Central memory CD8-positive, alpha-beta T cell (primary cell): ENCODE measurements around the gene TAP2.

Experiments used
- ATAC-seq: fragments of 150-1000 bp; cut with Tn5 transposase; replicated peaks from 2 replicates; pipeline ENCODE4 v1.10.0; 2022; ENCODE audit warnings: mild to moderate bottlenecking, moderate FRiP score, moderate number of reproducible peaks; ENCODE audit not compliant: poor library complexity, severe bottlenecking; ENCODE audit errors: extremely low read depth
- DNase-seq, 2 donors: peaks; one replicate each; pipeline ENCODE4 v3.0.0; 2021; ENCODE audit warnings: low spot score in 2 of 2
- H3K27ac Mint-ChIP-seq: one replicate; pipeline ENCODE4 v1.8.0; 2022; ENCODE audit warnings: low read depth, mild to moderate bottlenecking, moderate library complexity, mixed read lengths
- H3K27me3 Mint-ChIP-seq: one replicate; pipeline ENCODE4 v1.8.0; 2022; ENCODE audit warnings: mixed read lengths
- H3K36me3 Mint-ChIP-seq: one replicate; pipeline ENCODE4 v1.8.0; 2022; ENCODE audit warnings: mild to moderate bottlenecking, moderate library complexity, mixed read lengths; ENCODE audit not compliant: insufficient read depth
- H3K4me1 Mint-ChIP-seq: one replicate; pipeline ENCODE4 v1.8.0; 2022; ENCODE audit warnings: mixed read lengths
- H3K4me3 Mint-ChIP-seq: one replicate; pipeline ENCODE4 v1.8.0; 2022; ENCODE audit warnings: mild to moderate bottlenecking, moderate library complexity, mixed read lengths
- H3K9me3 Mint-ChIP-seq: one replicate; pipeline ENCODE4 v1.8.0; 2022; ENCODE audit warnings: mixed read lengths

Gene TAP2

GRCh38 chr6:32840604-32841246 is 2.2 kb upstream of the TAP2 start:
- Mint-ChIP-seq H3K27ac (peak overlapping the region; percentile 100), H3K4me3 (peak overlapping the region; percentile 97), H3K4me1 (peaks cover 72% of the 10 kb centered on the region), H3K36me3 (peaks cover 61% of the 10 kb centered on the region), H3K9me3 (no peaks in the 10 kb centered on the region), H3K27me3 (no peaks in the 10 kb centered on the region)
- ATAC-seq (no peak), DNase-seq (no peak)

- Mint-ChIP-seq H3K36me3 (peaks cover 56% of the 10 kb centered on the region), H3K4me3 (no peak overlapping the region), H3K27ac (peak overlapping the region; percentile 100), H3K27me3 (no peaks in the 10 kb centered on the region), H3K9me3 (no peaks in the 10 kb centered on the region), H3K4me1 (peaks cover 74% of the 10 kb centered on the region)
- DNase-seq = no peak
- no peak for ATAC-seq
These were observed 817 bp upstream of the TAP2 start for GRCh38 chr6:32839356-32839755.

GRCh38 chr6:32837651-32838113 is 857 bp downstream of the TAP2 start:
- Mint-ChIP-seq H3K36me3 (peaks cover 54% of the 10 kb centered on the region), H3K9me3 (no peaks in the 10 kb centered on the region), H3K4me1 (peaks cover 79% of the 10 kb centered on the region), H3K27me3 (no peaks in the 10 kb centered on the region), H3K4me3 (peak overlapping the region; percentile 71), H3K27ac (peak overlapping the region; percentile 100)
- no peak for ATAC-seq
- no peak for DNase-seq

- peak overlapping the region; percentile 71 for H3K4me3 Mint-ChIP-seq
- no peak for ATAC-seq
These were observed 1.7 kb downstream of the TAP2 start for GRCh38 chr6:32836873-32837272.

GRCh38 chr6:32835167-32835893 is 3.2 kb downstream of the TAP2 start:
- no peak for DNase-seq
- Mint-ChIP-seq H3K36me3 (peaks cover 56% of the 10 kb centered on the region), H3K9me3 (no peaks in the 10 kb centered on the region), H3K4me1 (peaks cover 59% of the 10 kb centered on the region), H3K27me3 (no peaks in the 10 kb centered on the region), H3K4me3 (no peak overlapping the region), H3K27ac (peak overlapping the region; percentile 23)
- ATAC-seq = no peak

More at GRCh38 chr6:32836873-32837272, 1.7 kb downstream of the TAP2 start:
- peak overlapping the region; percentile 100 for H3K27ac Mint-ChIP-seq
- no peak for DNase-seq
- peaks cover 56% of the 10 kb centered on the region for H3K36me3 Mint-ChIP-seq
- peaks cover 75% of the 10 kb centered on the region for H3K4me1 Mint-ChIP-seq
- no peaks in the 10 kb centered on the region for H3K9me3 Mint-ChIP-seq
- no peaks in the 10 kb centered on the region for H3K27me3 Mint-ChIP-seq

GRCh38 chr6:32833664-32834063 is 4.9 kb downstream of the TAP2 start:
- peaks cover 64% of the 10 kb centered on the region for H3K36me3 Mint-ChIP-seq
- H3K27me3 Mint-ChIP-seq = no peaks in the 10 kb centered on the region
- no peak for ATAC-seq
- H3K4me3 Mint-ChIP-seq = no peak overlapping the region
- H3K9me3 Mint-ChIP-seq = no peaks in the 10 kb centered on the region
- H3K27ac Mint-ChIP-seq = peak overlapping the region; percentile 11
- H3K4me1 Mint-ChIP-seq = peaks cover 53% of the 10 kb centered on the region
- no peak for DNase-seq

GRCh38 chr6:32832535-32832934 is 6.0 kb downstream of the TAP2 start:
- Mint-ChIP-seq H3K4me3 (no peak overlapping the region), H3K9me3 (no peaks in the 10 kb centered on the region), H3K4me1 (peaks cover 51% of the 10 kb centered on the region), H3K27me3 (no peaks in the 10 kb centered on the region), H3K27ac (no peak overlapping the region), H3K36me3 (peaks cover 65% of the 10 kb centered on the region)
- ATAC-seq = no peak
- no peak for DNase-seq

GRCh38 chr6:32830936-32831335 is 7.6 kb downstream of the TAP2 start:
- Mint-ChIP-seq H3K4me3 (no peak overlapping the region), H3K27ac (peak overlapping the region; percentile 60), H3K27me3 (no peaks in the 10 kb centered on the region), H3K9me3 (no peaks in the 10 kb centered on the region), H3K36me3 (peaks cover 58% of the 10 kb centered on the region), H3K4me1 (peaks cover 37% of the 10 kb centered on the region)
- ATAC-seq = no peak
- no peak for DNase-seq

GRCh38 chr6:32830017-32830416 is 8.5 kb downstream of the TAP2 start:
- Mint-ChIP-seq H3K27ac (peak overlapping the region; percentile 60), H3K4me3 (no peak overlapping the region), H3K27me3 (no peaks in the 10 kb centered on the region), H3K4me1 (peaks cover 27% of the 10 kb centered on the region), H3K36me3 (peaks cover 54% of the 10 kb centered on the region), H3K9me3 (no peaks in the 10 kb centered on the region)
- ATAC-seq (no peak), DNase-seq (no peak)

GRCh38 chr6:32829495-32829894 is 9.0 kb downstream of the TAP2 start:
- Mint-ChIP-seq H3K4me3 (no peak overlapping the region), H3K4me1 (peaks cover 22% of the 10 kb centered on the region), H3K27ac (no peak overlapping the region), H3K36me3 (peaks cover 50% of the 10 kb centered on the region), H3K9me3 (no peaks in the 10 kb centered on the region), H3K27me3 (no peaks in the 10 kb centered on the region)
- no peak for ATAC-seq
- DNase-seq = no peak

- DNase-seq (no peak), ATAC-seq (no peak)
- Mint-ChIP-seq H3K27me3 (no peaks in the 10 kb centered on the region), H3K4me1 (no peaks in the 10 kb centered on the region), H3K36me3 (peaks cover 32% of the 10 kb centered on the region), H3K27ac (no peak overlapping the region), H3K9me3 (no peaks in the 10 kb centered on the region), H3K4me3 (no peak overlapping the region)
These were observed 11.5 kb downstream of the TAP2 start for GRCh38 chr6:32827025-32827424.

- Mint-ChIP-seq H3K4me3 (no peak overlapping the region), H3K27ac (no peak overlapping the region), H3K27me3 (no peaks in the 10 kb centered on the region), H3K4me1 (no peaks in the 10 kb centered on the region), H3K9me3 (no peaks in the 10 kb centered on the region), H3K36me3 (peaks cover 26% of the 10 kb centered on the region)
- DNase-seq (no peak), ATAC-seq (no peak)
These were observed 12.6 kb downstream of the TAP2 start for GRCh38 chr6:32825966-32826365.

GRCh38 chr6:32819729-32820128 is 18.8 kb downstream of the TAP2 start:
- no peaks in the 10 kb centered on the region for H3K4me1 Mint-ChIP-seq
- H3K4me3 Mint-ChIP-seq = no peak overlapping the region
- ATAC-seq = no peak
- DNase-seq = no peak
- no peak overlapping the region for H3K27ac Mint-ChIP-seq
- H3K9me3 Mint-ChIP-seq = no peaks in the 10 kb centered on the region
- no peaks in the 10 kb centered on the region for H3K27me3 Mint-ChIP-seq
- peaks cover 6% of the 10 kb centered on the region for H3K36me3 Mint-ChIP-seq
